Astrocyte (in vitro differentiated cells and primary cell): ENCODE measurements around the gene MIAT.

Experiments
- EZH2 ChIP-seq: IDR thresholded peaks from 2 replicates; pipeline ENCODE4 v1.6.1; 2012; ENCODE audit warnings: mild to moderate bottlenecking, low read length, inconsistent platforms; ENCODE audit not compliant: insufficient read depth
- TF ChIP-seq, protein P1 (sequence below): IDR thresholded peaks from 2 replicates; pipeline ENCODE4 v1.5.1; 2011; ENCODE audit warnings: low read depth, mild to moderate bottlenecking, inconsistent platforms, low read length, moderate library complexity; ENCODE audit not compliant: insufficient read depth

GRCh38 chr22:26636296-26636695, 21.1 kb upstream of the MIAT start:
- TF ChIP-seq, protein P1, sequence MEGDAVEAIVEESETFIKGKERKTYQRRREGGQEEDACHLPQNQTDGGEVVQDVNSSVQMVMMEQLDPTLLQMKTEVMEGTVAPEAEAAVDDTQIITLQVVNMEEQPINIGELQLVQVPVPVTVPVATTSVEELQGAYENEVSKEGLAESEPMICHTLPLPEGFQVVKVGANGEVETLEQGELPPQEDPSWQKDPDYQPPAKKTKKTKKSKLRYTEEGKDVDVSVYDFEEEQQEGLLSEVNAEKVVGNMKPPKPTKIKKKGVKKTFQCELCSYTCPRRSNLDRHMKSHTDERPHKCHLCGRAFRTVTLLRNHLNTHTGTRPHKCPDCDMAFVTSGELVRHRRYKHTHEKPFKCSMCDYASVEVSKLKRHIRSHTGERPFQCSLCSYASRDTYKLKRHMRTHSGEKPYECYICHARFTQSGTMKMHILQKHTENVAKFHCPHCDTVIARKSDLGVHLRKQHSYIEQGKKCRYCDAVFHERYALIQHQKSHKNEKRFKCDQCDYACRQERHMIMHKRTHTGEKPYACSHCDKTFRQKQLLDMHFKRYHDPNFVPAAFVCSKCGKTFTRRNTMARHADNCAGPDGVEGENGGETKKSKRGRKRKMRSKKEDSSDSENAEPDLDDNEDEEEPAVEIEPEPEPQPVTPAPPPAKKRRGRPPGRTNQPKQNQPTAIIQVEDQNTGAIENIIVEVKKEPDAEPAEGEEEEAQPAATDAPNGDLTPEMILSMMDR: no peak
- no peak for TF ChIP-seq EZH2
